ENCODE data around the gene PCDHB14. TPM values are rescaled to one million over a fixed set of nuclear protein-coding genes. Genes with fewer than 3 reads are reported as not detected.
"Not testable (repeated sequence)": the region's sequence is repeated elsewhere in the genome, so short reads cannot be mapped to it uniquely, and the experiment has no call there.

The PCDHB14 gene
- total RNA-seq, 2 experiments from 2014 or later: not detected

GRCh38 chr5:141224844-141225243, 1.7 kb downstream of the PCDHB14 start:
- H3K9me3 Mint-ChIP-seq; H3K27me3 Mint-ChIP-seq; H3K4me3 Mint-ChIP-seq; H3K27ac Mint-ChIP-seq; H3K36me3 Mint-ChIP-seq (ENCODE audit: low read depth); POLR2A ChIA-PET; H3K4me1 Mint-ChIP-seq; DNase-seq; CTCF ChIA-PET: not testable (repeated sequence)

GRCh38 chr5:141225421-141225820, 2.3 kb downstream of the PCDHB14 start:
- H3K4me1 Mint-ChIP-seq; H3K27me3 Mint-ChIP-seq; H3K27ac Mint-ChIP-seq; H3K36me3 Mint-ChIP-seq (ENCODE audit: low read depth); H3K4me3 Mint-ChIP-seq; H3K9me3 Mint-ChIP-seq; POLR2A ChIA-PET; CTCF ChIA-PET; DNase-seq: not testable (repeated sequence)

DNA sequence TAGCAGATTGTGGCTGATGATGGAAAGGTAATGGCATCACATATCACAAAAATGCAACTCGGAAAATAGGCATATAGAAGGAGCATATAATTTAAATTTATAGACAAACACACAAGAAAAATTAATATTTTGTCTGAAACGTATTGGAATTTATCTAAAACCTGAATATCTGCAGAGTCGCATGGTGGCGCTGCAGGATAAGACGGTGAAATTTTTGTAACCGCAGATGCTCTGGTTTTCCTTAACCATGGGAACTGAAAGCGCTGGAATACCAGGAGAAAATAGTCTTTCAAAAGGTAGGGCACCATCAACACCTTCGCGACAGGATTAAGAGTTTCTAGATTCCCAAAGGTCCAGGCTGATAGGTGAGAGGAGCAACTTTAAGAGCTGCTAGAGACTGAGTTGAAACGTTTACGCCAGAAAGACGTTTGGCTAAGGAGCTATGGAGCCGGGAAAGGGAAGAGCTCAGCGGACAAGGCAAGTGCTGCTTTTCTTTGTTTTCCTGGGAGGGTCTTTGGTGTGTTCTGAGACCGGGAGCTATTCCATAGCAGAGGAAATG, 11.0 kb downstream of the PCDHB14 start:
- Mint-ChIP-seq H3K4me1 (no peaks in the 10 kb centered on the region), H3K27me3 (peaks cover 11% of the 10 kb centered on the region), H3K4me3 (no peak overlapping the region), H3K27ac (no peak overlapping the region), H3K9me3 (peaks cover 19% of the 10 kb centered on the region), H3K36me3 (ENCODE audit: low read depth) (peaks cover 8% of the 10 kb centered on the region)
- no peak for DNase-seq
- ChIA-PET POLR2A (no interaction called here), CTCF (interaction anchor here (1.7 kb wide), 1 partner anchor 323 kb away, joined by 3 read pairs; no protein-coding TSS in a partner anchor)

- Mint-ChIP-seq H3K27me3 (peaks cover 13% of the 10 kb centered on the region), H3K9me3 (peaks cover 26% of the 10 kb centered on the region), H3K36me3 (ENCODE audit: low read depth) (peaks cover 10% of the 10 kb centered on the region)
- H3K4me1 Mint-ChIP-seq, H3K27ac Mint-ChIP-seq, POLR2A ChIA-PET, H3K4me3 Mint-ChIP-seq, DNase-seq, CTCF ChIA-PET: not testable (repeated sequence)
Measured at GRCh38 chr5:141235922-141236321, 12.8 kb downstream of the PCDHB14 start.

GRCh38 chr5:141236516-141237313, 13.6 kb downstream of the PCDHB14 start:
- ChIA-PET CTCF (no interaction called here), POLR2A (no interaction called here)
- peaks cover 28% of the 10 kb centered on the region for H3K9me3 Mint-ChIP-seq
- peaks cover 13% of the 10 kb centered on the region for H3K27me3 Mint-ChIP-seq
- H3K27ac Mint-ChIP-seq: no peak overlapping the region
- peaks cover 11% of the 10 kb centered on the region for H3K36me3 Mint-ChIP-seq (ENCODE audit: low read depth)
- no peaks in the 10 kb centered on the region for H3K4me1 Mint-ChIP-seq
- DNase-seq: no peak
- H3K4me3 Mint-ChIP-seq: no peak overlapping the region

GRCh38 chr5:141241496-141241895, 18.4 kb downstream of the PCDHB14 start:
- H3K9me3 Mint-ChIP-seq: peaks cover 44% of the 10 kb centered on the region
- ChIA-PET CTCF (no interaction called here), POLR2A (no interaction called here)
- peaks cover 5% of the 10 kb centered on the region for H3K36me3 Mint-ChIP-seq (ENCODE audit: low read depth)
- H3K27ac Mint-ChIP-seq: no peak overlapping the region
- no peak for DNase-seq
- H3K4me3 Mint-ChIP-seq: no peak overlapping the region
- H3K4me1 Mint-ChIP-seq: no peaks in the 10 kb centered on the region
- peaks cover 6% of the 10 kb centered on the region for H3K27me3 Mint-ChIP-seq

DNA sequence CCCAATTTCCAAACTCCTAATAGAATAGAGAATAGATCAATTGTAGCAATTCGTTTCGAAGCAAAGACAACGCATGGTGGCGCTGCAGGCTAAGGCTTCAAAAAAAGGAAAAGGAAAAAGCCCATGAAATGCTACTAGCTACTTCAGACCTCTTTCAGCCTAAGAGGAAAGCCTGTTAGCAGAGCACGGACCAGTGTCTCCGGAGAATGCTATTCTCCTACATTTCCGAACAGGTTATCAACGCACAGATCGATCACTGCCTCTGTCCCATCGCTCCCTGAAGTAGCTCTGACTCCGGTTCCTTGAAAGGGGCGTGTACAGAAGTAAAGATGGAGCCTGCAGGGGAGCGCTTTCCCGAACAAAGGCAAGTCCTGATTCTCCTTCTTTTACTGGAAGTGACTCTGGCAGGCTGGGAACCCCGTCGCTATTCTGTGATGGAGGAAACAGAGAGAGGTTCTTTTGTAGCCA, 22.1 kb downstream of the PCDHB14 start, which contains the start of gene PCDHB15:
Gene PCDHB15, plus strand, starts transcription at position 146 of the 468 bp plus-strand sequence. Its CDS starts 184 bp downstream, at position 330.
- Mint-ChIP-seq H3K4me3 (no peak within 1 kb of the TSS), H3K36me3 (ENCODE audit: low read depth) (peaks cover 3% of the 10 kb centered on the region), H3K9me3 (peaks cover 55% of the 10 kb centered on the region), H3K4me1 (no peaks in the 10 kb centered on the region), H3K27ac (no peak within 1 kb of the TSS), H3K27me3 (peaks cover 4% of the 10 kb centered on the region)
- ChIA-PET POLR2A (no interaction called here), CTCF (interaction anchor here (0.6 to 1.4 kb wide), 2 partner anchors 268 to 489 kb away, joined by 3 read pairs; no protein-coding TSS in a partner anchor)
- no peak for DNase-seq

DNA sequence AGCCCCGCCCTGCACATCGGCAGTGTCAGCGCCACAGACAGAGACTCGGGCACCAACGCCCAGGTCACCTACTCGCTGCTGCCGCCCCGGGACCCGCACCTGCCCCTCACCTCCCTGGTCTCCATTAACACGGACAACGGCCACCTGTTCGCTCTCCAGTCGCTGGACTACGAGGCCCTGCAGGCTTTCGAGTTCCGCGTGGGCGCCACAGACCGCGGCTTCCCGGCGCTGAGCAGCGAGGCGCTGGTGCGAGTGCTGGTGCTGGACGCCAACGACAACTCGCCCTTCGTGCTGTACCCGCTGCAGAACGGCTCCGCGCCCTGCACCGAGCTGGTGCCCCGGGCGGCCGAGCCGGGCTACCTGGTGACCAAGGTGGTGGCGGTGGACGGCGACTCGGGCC, 23.8 kb downstream of the PCDHB14 start:
- H3K4me3 Mint-ChIP-seq; H3K27ac Mint-ChIP-seq; H3K4me1 Mint-ChIP-seq; DNase-seq; CTCF ChIA-PET; H3K27me3 Mint-ChIP-seq; H3K36me3 Mint-ChIP-seq (ENCODE audit: low read depth); POLR2A ChIA-PET: not testable (repeated sequence)
- peaks cover 50% of the 10 kb centered on the region for H3K9me3 Mint-ChIP-seq

GRCh38 chr5:141247434-141247833, 24.3 kb downstream of the PCDHB14 start:
- H3K27me3 Mint-ChIP-seq; H3K4me1 Mint-ChIP-seq; CTCF ChIA-PET; DNase-seq; H3K36me3 Mint-ChIP-seq (ENCODE audit: low read depth); H3K27ac Mint-ChIP-seq; H3K4me3 Mint-ChIP-seq; POLR2A ChIA-PET: not testable (repeated sequence)
- peaks cover 47% of the 10 kb centered on the region for H3K9me3 Mint-ChIP-seq

- Mint-ChIP-seq H3K4me3 (no peak overlapping the region), H3K27me3 (no peaks in the 10 kb centered on the region), H3K36me3 (ENCODE audit: low read depth) (peaks cover 2% of the 10 kb centered on the region), H3K9me3 (peaks cover 50% of the 10 kb centered on the region), H3K27ac (no peak overlapping the region), H3K4me1 (no peaks in the 10 kb centered on the region)
- POLR2A ChIA-PET: interaction anchor here (0.6 kb wide), 1 partner anchor 92 kb away, joined by 3 read pairs; no protein-coding TSS in a partner anchor
- no peak for DNase-seq
- CTCF ChIA-PET: no interaction called here
Measured at GRCh38 chr5:141250576-141250975, 27.4 kb downstream of the PCDHB14 start.

- ChIA-PET POLR2A (no interaction called here), CTCF (no interaction called here)
- Mint-ChIP-seq H3K27ac (no peak overlapping the region), H3K36me3 (ENCODE audit: low read depth) (peaks cover 15% of the 10 kb centered on the region), H3K9me3 (peaks cover 72% of the 10 kb centered on the region), H3K4me3 (no peak overlapping the region), H3K4me1 (no peaks in the 10 kb centered on the region), H3K27me3 (no peaks in the 10 kb centered on the region)
- no peak for DNase-seq
Measured at GRCh38 chr5:141258464-141258863, 35.3 kb downstream of the PCDHB14 start.

DNA sequence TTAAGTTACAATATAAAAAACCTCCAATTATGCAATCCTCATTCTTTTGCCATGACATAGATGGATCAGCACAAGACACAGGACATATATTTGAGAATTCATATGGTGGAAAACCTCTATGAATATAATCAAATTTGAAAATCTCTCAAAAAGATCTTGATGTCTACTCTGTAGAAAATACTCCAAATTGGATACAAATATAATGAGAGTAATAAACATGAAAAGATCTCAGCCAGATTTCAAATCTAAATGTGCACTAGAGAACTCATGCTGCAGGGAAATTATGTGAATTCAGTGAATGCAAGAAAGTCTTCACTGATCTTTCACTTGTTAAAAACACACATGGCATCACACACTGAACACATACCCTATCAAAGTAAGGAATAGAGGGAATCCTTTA, 35.8 kb downstream of the PCDHB14 start:
- no peaks in the 10 kb centered on the region for H3K27me3 Mint-ChIP-seq
- H3K4me3 Mint-ChIP-seq: no peak overlapping the region
- peaks cover 17% of the 10 kb centered on the region for H3K36me3 Mint-ChIP-seq (ENCODE audit: low read depth)
- no peaks in the 10 kb centered on the region for H3K4me1 Mint-ChIP-seq
- H3K27ac Mint-ChIP-seq: no peak overlapping the region
- DNase-seq: no peak
- peaks cover 69% of the 10 kb centered on the region for H3K9me3 Mint-ChIP-seq
- CTCF ChIA-PET: no interaction called here
- POLR2A ChIA-PET: no interaction called here

DNA sequence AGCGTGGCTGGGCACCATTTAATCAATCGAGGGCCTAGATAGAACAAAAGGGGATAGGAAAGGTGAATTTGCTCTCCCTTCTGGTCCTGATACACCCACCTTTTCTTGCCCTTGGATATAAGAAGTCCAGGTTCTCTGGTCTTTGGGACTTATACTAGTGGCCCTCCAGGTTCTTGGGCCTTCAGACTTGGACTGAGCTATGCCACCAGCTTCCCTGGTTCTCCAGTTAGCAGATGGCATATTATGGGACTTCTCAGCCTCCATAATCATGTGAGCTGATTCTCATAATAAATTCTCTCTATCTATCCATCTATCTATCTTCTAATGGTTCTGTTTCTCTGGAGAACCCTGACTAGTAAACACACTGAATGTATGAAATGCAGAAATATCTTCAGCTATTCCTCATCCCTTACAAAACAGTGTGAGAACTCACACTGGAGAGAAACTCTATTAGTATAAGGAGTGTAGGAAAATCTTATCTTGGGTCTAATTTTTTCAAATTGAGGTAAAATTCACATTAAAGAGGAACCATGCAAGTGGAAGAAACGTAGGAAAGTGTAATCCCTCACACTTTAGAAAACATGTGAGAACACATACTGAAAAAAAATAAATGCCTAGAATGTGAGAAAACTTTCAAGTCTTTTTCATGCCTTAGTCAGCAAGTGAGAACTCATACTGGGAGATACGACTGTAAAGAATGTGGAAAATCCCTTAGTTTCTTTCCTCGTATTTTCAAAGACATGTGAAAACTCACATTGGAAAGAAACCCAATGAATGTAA, 37.5 kb downstream of the PCDHB14 start:
- ChIA-PET POLR2A (interaction anchor here (1.5 kb wide), 1 partner anchor 59 kb away, joined by 4 read pairs; no protein-coding TSS in a partner anchor), CTCF (no interaction called here)
- Mint-ChIP-seq H3K27ac (no peak overlapping the region), H3K9me3 (peaks cover 65% of the 10 kb centered on the region), H3K4me3 (no peak overlapping the region), H3K4me1 (no peaks in the 10 kb centered on the region), H3K27me3 (no peaks in the 10 kb centered on the region), H3K36me3 (ENCODE audit: low read depth) (peaks cover 16% of the 10 kb centered on the region)
- DNase-seq: no peak

All from activated CD4-positive, alpha-beta memory T cell treated with anti-CD3 and anti-CD28 coated beads, Interleukin-2, amount 10 ng/mL, durations not matched to agents 7 days and 5 days (primary cell).